Suprapubic skin (tissue), 4 donors: ENCODE data around the gene CPSF7.

ENCODE experiments used
- CTCF ChIP-seq, 2 donors: fragments of 200-600 bp in 1 of 2; fragments of 450-650 bp in 1 of 2; sonication (generic) in 1 of 2; IDR thresholded peaks; one replicate each; pipeline ENCODE4 v1.5.1; 2016 to 2019; ENCODE audit warnings: antibody characterized with exemption in 2 of 2, mild to moderate bottlenecking in 1 of 2, moderate library complexity in 1 of 2
- EP300 ChIP-seq: sonication (generic); formaldehyde crosslinking; IDR thresholded peaks from one replicate; pipeline ENCODE4 v1.6.1; 2017; ENCODE audit warnings: antibody characterized with exemption
- POLR2A ChIP-seq, 2 donors: fragments of 450-650 bp; IDR thresholded peaks; one replicate each; pipeline ENCODE4 v1.6.1; 2017; ENCODE audit warnings: antibody characterized with exemption in 2 of 2, mild to moderate bottlenecking in 2 of 2, moderate library complexity in 2 of 2
- POLR2AphosphoS5 ChIP-seq, 3 donors: sonication (generic); formaldehyde crosslinking; IDR thresholded peaks; one replicate each; pipeline ENCODE4 v1.6.1; 2017; ENCODE audit warnings: antibody characterized with exemption in 3 of 3

GRCh38 chr11:61354208-61354607 is 75.6 kb downstream of the CPSF7 start:
- TF ChIP-seq CTCF (IDR thresholded peaks at IDR 0.05) (no peak), EP300 (no peak), POLR2A (IDR thresholded peaks at IDR 0.05) (no peak), POLR2AphosphoS5 (IDR thresholded peaks at IDR 0.05) (no peak)
